HG03520 (cell line): ENCODE results near the gene METAP1D.

Experiments used
- ATAC-seq: cut with Tn5 transposase; IDR thresholded peaks from one replicate; pipeline ENCODE4 v1.9.1; 2021; ENCODE audit warnings: mild to moderate bottlenecking, moderate library complexity; ENCODE audit not compliant: unreplicated experiment

The METAP1D gene

GRCh38 chr2:172129404-172129803 lies 129.7 kb downstream of the METAP1D start:
- no peak for ATAC-seq
